Measurements from ENCODE around the gene NRP1.

- no peak for TF ChIP-seq YY1 (IDR thresholded peaks at IDR 0.05)
- no peak for TF ChIP-seq CTCF (IDR thresholded peaks at IDR 0.05; ENCODE audit: low read depth, low read length, missing input control)
- TF ChIP-seq REST (IDR thresholded peaks at IDR 0.05), result no peak
- no peak for TF ChIP-seq RXRA (IDR thresholded peaks at IDR 0.05)
- no peak for TF ChIP-seq JUND (IDR thresholded peaks at IDR 0.05)
- no peak for TF ChIP-seq EGR1 (IDR thresholded peaks at IDR 0.05; ENCODE audit: low read depth in 2 of 2)
- TF ChIP-seq SP1 (IDR thresholded peaks at IDR 0.05), result no peak
- TF ChIP-seq TAF1 (conservative IDR thresholded peaks at IDR 0.05), result no peak
- TF ChIP-seq RAD21 (IDR thresholded peaks at IDR 0.05), result no peak
- TF ChIP-seq, protein P1, sequence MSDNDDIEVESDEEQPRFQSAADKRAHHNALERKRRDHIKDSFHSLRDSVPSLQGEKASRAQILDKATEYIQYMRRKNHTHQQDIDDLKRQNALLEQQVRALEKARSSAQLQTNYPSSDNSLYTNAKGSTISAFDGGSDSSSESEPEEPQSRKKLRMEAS (IDR thresholded peaks at IDR 0.05), result no peak
Observed at GRCh38 chr10:33256458-33256857, 78.0 kb downstream of the NRP1 start.
